Body of pancreas (tissue), 4 donors: ENCODE measurements around the gene RFX1.

Experiments used
- POLR2A ChIP-seq, 3 donors: fragments of 450-650 bp; IDR thresholded peaks; one replicate each; pipeline ENCODE4 v1.6.1; 2016; ENCODE audit warnings: antibody characterized with exemption in 3 of 3, mild to moderate bottlenecking in 2 of 3
- TF ChIP-seq, protein P1 (sequence below), 7 experiments: fragments of 450-650 bp in 4 of 7; fragments of 200-600 bp in 3 of 7; sonication (generic) in 3 of 7; IDR thresholded peaks; one replicate each; pipeline ENCODE4 v1.5.1; 2016 to 2019; ENCODE audit warnings: antibody characterized with exemption in 7 of 7

DNA sequence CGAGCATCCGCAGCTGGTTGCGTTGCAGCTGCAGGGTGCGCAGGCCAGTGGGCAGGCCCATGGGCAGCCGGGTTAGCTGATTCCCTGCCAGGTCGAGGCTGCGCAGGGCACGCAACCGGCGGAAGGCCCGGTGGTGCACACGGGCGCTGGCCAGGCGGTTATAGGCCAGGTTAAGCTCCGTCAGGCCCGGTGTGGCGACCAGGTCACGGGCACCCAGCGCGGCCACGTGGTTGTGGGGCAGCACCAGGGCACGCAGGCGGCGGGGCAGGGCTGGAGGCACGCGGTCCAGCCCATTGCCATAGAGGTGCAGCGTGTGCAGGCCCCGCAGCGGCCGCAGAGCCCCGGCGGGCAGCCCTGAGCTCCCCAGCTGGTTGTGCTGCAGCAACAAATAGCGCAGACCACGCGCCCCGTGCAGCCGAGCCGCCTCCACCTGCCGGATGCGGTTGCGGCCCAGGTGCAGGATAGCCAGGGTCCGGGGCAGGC is 73.2 kb downstream of the RFX1 start:
- TF ChIP-seq, protein P1, sequence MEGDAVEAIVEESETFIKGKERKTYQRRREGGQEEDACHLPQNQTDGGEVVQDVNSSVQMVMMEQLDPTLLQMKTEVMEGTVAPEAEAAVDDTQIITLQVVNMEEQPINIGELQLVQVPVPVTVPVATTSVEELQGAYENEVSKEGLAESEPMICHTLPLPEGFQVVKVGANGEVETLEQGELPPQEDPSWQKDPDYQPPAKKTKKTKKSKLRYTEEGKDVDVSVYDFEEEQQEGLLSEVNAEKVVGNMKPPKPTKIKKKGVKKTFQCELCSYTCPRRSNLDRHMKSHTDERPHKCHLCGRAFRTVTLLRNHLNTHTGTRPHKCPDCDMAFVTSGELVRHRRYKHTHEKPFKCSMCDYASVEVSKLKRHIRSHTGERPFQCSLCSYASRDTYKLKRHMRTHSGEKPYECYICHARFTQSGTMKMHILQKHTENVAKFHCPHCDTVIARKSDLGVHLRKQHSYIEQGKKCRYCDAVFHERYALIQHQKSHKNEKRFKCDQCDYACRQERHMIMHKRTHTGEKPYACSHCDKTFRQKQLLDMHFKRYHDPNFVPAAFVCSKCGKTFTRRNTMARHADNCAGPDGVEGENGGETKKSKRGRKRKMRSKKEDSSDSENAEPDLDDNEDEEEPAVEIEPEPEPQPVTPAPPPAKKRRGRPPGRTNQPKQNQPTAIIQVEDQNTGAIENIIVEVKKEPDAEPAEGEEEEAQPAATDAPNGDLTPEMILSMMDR (IDR thresholded peaks at IDR 0.05) = no peak
- TF ChIP-seq POLR2A (IDR thresholded peaks at IDR 0.05) = no peak
